ENCODE data around the gene RNF14. TPM values are rescaled to one million over a fixed set of nuclear protein-coding genes. Genes with fewer than 3 reads are reported as not detected.
"Not testable (repeated sequence)": the region's sequence is repeated elsewhere in the genome, so short reads cannot be mapped to it uniquely, and the experiment has no call there.

Gene RNF14
- total RNA-seq, 4 donors from 2014 or later, result 33.8 to 53.5 (median 45.7) TPM

GRCh38 chr5:142032150-142032549, 63.2 kb downstream of the RNF14 start:
- Histone ChIP-seq H3K27me3 (no peaks in the 10 kb centered on the region), H3K36me3 (no peaks in the 10 kb centered on the region), H3K4me3 (no peak overlapping the region), H3K9me3 (no peaks in the 10 kb centered on the region), H3K4me1 (no peaks in the 10 kb centered on the region), H3K27ac (no peak overlapping the region)
- no peak for DNase-seq (ENCODE audit: low spot score in 2 of 2)
- TF ChIP-seq POLR2A (IDR thresholded peaks at IDR 0.05) (no peak), POLR2AphosphoS5 (IDR thresholded peaks at IDR 0.05) (no peak), EP300 (IDR thresholded peaks at IDR 0.05) (no peak)
- 97% methylated on average over 2 of the region's 2 CpGs for WGBS

GRCh38 chr5:142032747-142033631, 64.1 kb downstream of the RNF14 start:
- no peak overlapping the region for H3K27ac ChIP-seq
- H3K36me3 ChIP-seq, result no peaks in the 10 kb centered on the region
- DNase-seq (ENCODE audit: low spot score in 2 of 2), result no peak
- TF ChIP-seq POLR2A (IDR thresholded peaks at IDR 0.05), result no peak
- no peak for TF ChIP-seq POLR2AphosphoS5 (IDR thresholded peaks at IDR 0.05)
- no peak for TF ChIP-seq EP300 (IDR thresholded peaks at IDR 0.05)
- no peaks in the 10 kb centered on the region for H3K27me3 ChIP-seq
- WGBS, result 76% methylated on average over 19 of the region's 19 CpGs
- H3K4me3 ChIP-seq, result no peak overlapping the region
- H3K4me1 ChIP-seq, result no peaks in the 10 kb centered on the region
- no peaks in the 10 kb centered on the region for H3K9me3 ChIP-seq

- 94% methylated on average over 15 of the region's 15 CpGs for WGBS
- DNase-seq (ENCODE audit: low spot score in 2 of 2); H3K27ac ChIP-seq; H3K4me3 ChIP-seq; H3K36me3 ChIP-seq; H3K4me1 ChIP-seq; H3K9me3 ChIP-seq; H3K27me3 ChIP-seq: not testable (repeated sequence)
Observed at GRCh38 chr5:142033632-142034567, 65.0 kb downstream of the RNF14 start.

GRCh38 chr5:142034994-142035393, 66.1 kb downstream of the RNF14 start:
- Histone ChIP-seq H3K4me3 (no peak overlapping the region), H3K4me1 (no peaks in the 10 kb centered on the region), H3K27me3 (no peaks in the 10 kb centered on the region), H3K27ac (no peak overlapping the region), H3K36me3 (no peaks in the 10 kb centered on the region), H3K9me3 (no peaks in the 10 kb centered on the region)
- TF ChIP-seq CTCF (IDR thresholded peaks at IDR 0.05) (no peak), POLR2AphosphoS5 (IDR thresholded peaks at IDR 0.05) (no peak), EP300 (IDR thresholded peaks at IDR 0.05) (no peak), POLR2A (IDR thresholded peaks at IDR 0.05) (no peak)
- DNase-seq (ENCODE audit: low spot score in 2 of 2), result no peak

- Histone ChIP-seq H3K36me3 (no peaks in the 10 kb centered on the region), H3K27me3 (no peaks in the 10 kb centered on the region), H3K9me3 (no peaks in the 10 kb centered on the region), H3K4me1 (no peaks in the 10 kb centered on the region), H3K4me3 (no peak overlapping the region), H3K27ac (no peak overlapping the region)
- WGBS, result 88% methylated on average over 13 of the region's 13 CpGs
- TF ChIP-seq CTCF (IDR thresholded peaks at IDR 0.05) (no peak), POLR2AphosphoS5 (IDR thresholded peaks at IDR 0.05) (no peak), POLR2A (IDR thresholded peaks at IDR 0.05) (no peak), EP300 (IDR thresholded peaks at IDR 0.05) (no peak)
- no peak for DNase-seq (ENCODE audit: low spot score in 2 of 2)
Observed at GRCh38 chr5:142036918-142037317, 68.0 kb downstream of the RNF14 start.

GRCh38 chr5:142037599-142037998, 68.7 kb downstream of the RNF14 start:
- not testable (repeated sequence) for H3K27me3 ChIP-seq; H3K27ac ChIP-seq; H3K9me3 ChIP-seq; DNase-seq (ENCODE audit: low spot score in 2 of 2); H3K4me1 ChIP-seq; H3K36me3 ChIP-seq; H3K4me3 ChIP-seq
- 93% methylated on average over 3 of the region's 3 CpGs for WGBS

GRCh38 chr5:142038735-142039134, 69.8 kb downstream of the RNF14 start:
- no peaks in the 10 kb centered on the region for H3K36me3 ChIP-seq
- no peak overlapping the region for H3K27ac ChIP-seq
- 98% methylated on average over 2 of the region's 2 CpGs for WGBS
- H3K4me1 ChIP-seq, result no peaks in the 10 kb centered on the region
- TF ChIP-seq POLR2AphosphoS5 (IDR thresholded peaks at IDR 0.05) (no peak), CTCF (IDR thresholded peaks at IDR 0.05) (no peak), POLR2A (IDR thresholded peaks at IDR 0.05) (no peak), EP300 (IDR thresholded peaks at IDR 0.05) (no peak)
- no peak overlapping the region for H3K4me3 ChIP-seq
- no peaks in the 10 kb centered on the region for H3K27me3 ChIP-seq
- no peaks in the 10 kb centered on the region for H3K9me3 ChIP-seq
- DNase-seq (ENCODE audit: low spot score in 2 of 2), result no peak
